Tibial nerve (tissue), 3 donors: ENCODE data around the gene CDH4.

Experiments
- POLR2A ChIP-seq, 2 donors: fragments of 450-650 bp; IDR thresholded peaks; one replicate each; pipeline ENCODE4 v1.6.1; 2017; ENCODE audit warnings: antibody characterized with exemption in 2 of 2, mild to moderate bottlenecking in 2 of 2, moderate library complexity in 2 of 2
- TF ChIP-seq, protein P1 (sequence below), 5 experiments: fragments of 200-600 bp in 3 of 5; fragments of 450-650 bp in 2 of 5; sonication (generic) in 3 of 5; IDR thresholded peaks; one replicate each; pipeline ENCODE4 v1.5.1; 2016 to 2019; ENCODE audit warnings: antibody characterized with exemption in 5 of 5, mild to moderate bottlenecking in 3 of 5, moderate library complexity in 2 of 5

DNA sequence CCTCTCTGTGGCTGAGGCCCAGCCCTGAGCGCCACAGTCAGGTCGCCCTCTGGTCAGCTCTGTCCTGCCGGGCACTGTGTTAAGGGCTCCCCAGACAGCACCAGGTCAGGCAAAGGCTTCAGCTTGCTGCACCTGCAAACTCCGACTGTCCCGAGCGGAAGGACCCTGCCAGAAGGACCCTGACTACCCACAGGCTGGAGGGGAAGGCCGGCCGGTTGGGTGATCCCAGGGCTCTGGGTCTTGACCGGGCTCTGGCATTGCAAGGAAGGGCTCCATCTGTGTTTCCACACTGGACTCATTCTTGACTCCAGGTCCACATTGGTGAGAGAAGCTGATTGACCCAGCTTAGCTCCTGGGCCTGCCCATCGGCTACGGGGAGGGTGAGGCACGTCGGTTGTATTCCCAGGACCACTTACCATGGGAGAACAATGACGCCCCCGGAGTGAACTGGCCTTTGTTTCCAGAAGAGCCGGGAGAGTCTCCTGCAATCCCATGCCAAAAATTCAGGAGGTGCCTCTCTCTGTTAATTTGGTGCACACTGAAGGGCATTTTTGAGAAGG lies 583.8 kb downstream of the CDH4 start:
- TF ChIP-seq POLR2A (IDR thresholded peaks at IDR 0.05) = no peak
- TF ChIP-seq, protein P1, sequence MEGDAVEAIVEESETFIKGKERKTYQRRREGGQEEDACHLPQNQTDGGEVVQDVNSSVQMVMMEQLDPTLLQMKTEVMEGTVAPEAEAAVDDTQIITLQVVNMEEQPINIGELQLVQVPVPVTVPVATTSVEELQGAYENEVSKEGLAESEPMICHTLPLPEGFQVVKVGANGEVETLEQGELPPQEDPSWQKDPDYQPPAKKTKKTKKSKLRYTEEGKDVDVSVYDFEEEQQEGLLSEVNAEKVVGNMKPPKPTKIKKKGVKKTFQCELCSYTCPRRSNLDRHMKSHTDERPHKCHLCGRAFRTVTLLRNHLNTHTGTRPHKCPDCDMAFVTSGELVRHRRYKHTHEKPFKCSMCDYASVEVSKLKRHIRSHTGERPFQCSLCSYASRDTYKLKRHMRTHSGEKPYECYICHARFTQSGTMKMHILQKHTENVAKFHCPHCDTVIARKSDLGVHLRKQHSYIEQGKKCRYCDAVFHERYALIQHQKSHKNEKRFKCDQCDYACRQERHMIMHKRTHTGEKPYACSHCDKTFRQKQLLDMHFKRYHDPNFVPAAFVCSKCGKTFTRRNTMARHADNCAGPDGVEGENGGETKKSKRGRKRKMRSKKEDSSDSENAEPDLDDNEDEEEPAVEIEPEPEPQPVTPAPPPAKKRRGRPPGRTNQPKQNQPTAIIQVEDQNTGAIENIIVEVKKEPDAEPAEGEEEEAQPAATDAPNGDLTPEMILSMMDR (IDR thresholded peaks at IDR 0.05) = no peak
